ENCODE data around the gene KCNA1. TPM values are rescaled to one million over a fixed set of nuclear protein-coding genes. Genes with fewer than 3 reads are reported as not detected.
A peak's percentile ranks its signal among the peaks of the same experiment; 100 is the strongest.

KCNA1 gene
- total and polyA plus RNA-seq, 12 donors = 0.22 TPM; not detected in 11

GRCh38 chr12:4910502-4911315, 1.0 kb downstream of the KCNA1 start:
- WGBS, 2 donors = 1 to 2% methylated on average over 49 of the region's 49 CpGs
- peak in 1 of 8 donors; percentile 34 for ATAC-seq
- intact Hi-C loops (cut with DNase I) = no loop called here
- H3K9me3 ChIP-seq = no peaks in the 10 kb centered on the region
- H3K4me1 ChIP-seq = peaks cover 3 to 31% (median 25%) of the 10 kb centered on the region in 9 donors
- no peak for DNase-seq
- no peak overlapping the region for H3K27ac ChIP-seq
- peaks cover 10 to 96% (median 90%) of the 10 kb centered on the region in 7 donors for H3K27me3 ChIP-seq
- H3K4me3 ChIP-seq = peak overlapping the region; percentile 18 to 51 (median 41)
- H3K36me3 ChIP-seq = no peaks in the 10 kb centered on the region
- no peak for TF ChIP-seq CTCF (IDR thresholded peaks at IDR 0.05)

- WGBS, 2 donors = 31 to 36% methylated on average over 61 of the region's 61 CpGs
- H3K4me3 ChIP-seq = peak overlapping the region in 4 of 10 donors; percentile 18 to 51 (median 45)
- TF ChIP-seq CTCF (IDR thresholded peaks at IDR 0.05) = no peak
- no peaks in the 10 kb centered on the region for H3K36me3 ChIP-seq
- ATAC-seq = no peak
- intact Hi-C loops (cut with DNase I) = no loop called here
- no peaks in the 10 kb centered on the region for H3K9me3 ChIP-seq
- DNase-seq = no peak
- no peak overlapping the region for H3K27ac ChIP-seq
- peaks cover 10 to 96% (median 84%) of the 10 kb centered on the region in 7 donors for H3K27me3 ChIP-seq
- peaks cover 3 to 31% (median 25%) of the 10 kb centered on the region in 9 donors for H3K4me1 ChIP-seq
Observed at GRCh38 chr12:4911316-4911994, 1.8 kb downstream of the KCNA1 start.

- 75 to 79% methylated on average over 4 of the region's 4 CpGs for WGBS, 2 donors
- H3K9me3 ChIP-seq = no peaks in the 10 kb centered on the region
- H3K4me1 ChIP-seq = peaks cover 0 to 19% (median 14%) of the 10 kb centered on the region in 9 donors
- TF ChIP-seq CTCF (IDR thresholded peaks at IDR 0.05) = no peak
- no peak overlapping the region for H3K4me3 ChIP-seq
- DNase-seq (no peak), ATAC-seq (no peak)
- no peak overlapping the region for H3K27ac ChIP-seq
- H3K36me3 ChIP-seq = no peaks in the 10 kb centered on the region
- intact Hi-C loops (cut with DNase I) = no loop called here
- H3K27me3 ChIP-seq = peaks cover 10 to 84% (median 63%) of the 10 kb centered on the region in 7 donors
Observed at GRCh38 chr12:4914720-4915119, 5.0 kb downstream of the KCNA1 start.

GRCh38 chr12:4915752-4916151, 6.0 kb downstream of the KCNA1 start:
- 88 to 90% methylated on average over 4 of the region's 4 CpGs for WGBS, 2 donors

More at GRCh38 chr12:4915752-4916151, 6.0 kb downstream of the KCNA1 start:
- TF ChIP-seq CTCF (IDR thresholded peaks at IDR 0.05) = no peak
- DNase-seq (no peak), ATAC-seq (no peak)
- intact Hi-C loops (cut with DNase I) = no loop called here
- no peak overlapping the region for H3K4me3 ChIP-seq
- H3K9me3 ChIP-seq = no peaks in the 10 kb centered on the region
- peaks cover 0 to 84% (median 59%) of the 10 kb centered on the region in 7 donors for H3K27me3 ChIP-seq
- H3K36me3 ChIP-seq = no peaks in the 10 kb centered on the region
- peaks cover 0 to 8% (median 5%) of the 10 kb centered on the region in 9 donors for H3K4me1 ChIP-seq
- H3K27ac ChIP-seq = no peak overlapping the region
